GM12891 (cell line): ENCODE measurements around the gene COL19A1.
A peak's percentile ranks its signal among the peaks of the same experiment; 100 is the strongest.

ENCODE experiments used
- DNase-seq: peaks from one replicate; pipeline ENCODE4 v3.0.0; 2011; ENCODE audit warnings: low spot score; ENCODE audit not compliant: insufficient read length
- FAIRE-seq: peaks from 2 replicates; lab custom pipeline; 2011; peaks lifted over from hg19 to GRCh38; lab: Jason Lieb, UNC
- PAX5 ChIP-seq: IDR thresholded peaks from 2 replicates; pipeline ENCODE4 v1.6.1; 2011; ENCODE audit warnings: low read length, moderate library complexity, mild to moderate bottlenecking; ENCODE audit not compliant: insufficient read depth, severe bottlenecking
- POLR2A ChIP-seq: IDR thresholded peaks from 2 replicates; pipeline ENCODE4 v1.6.1; 2011; ENCODE audit warnings: low read depth, low read length, control low read depth
- POLR2AphosphoS5 ChIP-seq: IDR thresholded peaks from 2 replicates; pipeline ENCODE4 v1.6.1; 2011; ENCODE audit warnings: low read depth, low read length, control low read depth
- POU2F2 ChIP-seq: IDR thresholded peaks from 2 replicates; pipeline ENCODE4 v1.6.1; 2011; ENCODE audit warnings: low read depth, mild to moderate bottlenecking, control low read depth, low read length, moderate library complexity
- SPI1 ChIP-seq: IDR thresholded peaks from 2 replicates; pipeline ENCODE4 v1.6.1; 2011; ENCODE audit warnings: low read depth, low read length, control low read depth
- TAF1 ChIP-seq: IDR thresholded peaks from 2 replicates; pipeline ENCODE4 v1.6.1; 2011; ENCODE audit warnings: low read depth, low read length, control low read depth

The COL19A1 gene

GRCh38 chr6:70041411-70041810 is 175.1 kb downstream of the COL19A1 start:
- FAIRE-seq (no peak), DNase-seq (no peak)
- TF ChIP-seq POLR2A (no peak), POLR2AphosphoS5 (no peak), TAF1 (no peak), PAX5 (no peak), SPI1 (no peak), POU2F2 (no peak)

DNA sequence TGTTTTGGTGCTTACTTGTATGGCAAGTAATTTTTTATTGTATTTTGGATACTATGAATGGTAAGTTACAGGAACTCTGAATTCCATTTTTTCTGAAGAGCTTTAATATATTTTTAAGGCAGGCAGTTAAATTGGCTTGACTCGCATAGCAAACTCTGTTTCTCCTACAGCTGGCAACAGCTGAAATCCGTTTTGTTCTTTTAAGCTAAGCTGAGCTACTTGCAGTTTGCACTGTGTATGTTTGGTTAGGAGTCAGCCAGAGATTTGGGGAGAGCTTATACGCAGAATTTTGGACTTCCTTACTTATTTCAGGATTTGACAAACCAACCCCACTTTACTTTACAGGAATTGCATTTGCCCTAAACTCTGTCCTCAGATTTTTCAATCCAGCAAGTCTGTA is 179.1 kb downstream of the COL19A1 start:
- no peak for FAIRE-seq

DNA sequence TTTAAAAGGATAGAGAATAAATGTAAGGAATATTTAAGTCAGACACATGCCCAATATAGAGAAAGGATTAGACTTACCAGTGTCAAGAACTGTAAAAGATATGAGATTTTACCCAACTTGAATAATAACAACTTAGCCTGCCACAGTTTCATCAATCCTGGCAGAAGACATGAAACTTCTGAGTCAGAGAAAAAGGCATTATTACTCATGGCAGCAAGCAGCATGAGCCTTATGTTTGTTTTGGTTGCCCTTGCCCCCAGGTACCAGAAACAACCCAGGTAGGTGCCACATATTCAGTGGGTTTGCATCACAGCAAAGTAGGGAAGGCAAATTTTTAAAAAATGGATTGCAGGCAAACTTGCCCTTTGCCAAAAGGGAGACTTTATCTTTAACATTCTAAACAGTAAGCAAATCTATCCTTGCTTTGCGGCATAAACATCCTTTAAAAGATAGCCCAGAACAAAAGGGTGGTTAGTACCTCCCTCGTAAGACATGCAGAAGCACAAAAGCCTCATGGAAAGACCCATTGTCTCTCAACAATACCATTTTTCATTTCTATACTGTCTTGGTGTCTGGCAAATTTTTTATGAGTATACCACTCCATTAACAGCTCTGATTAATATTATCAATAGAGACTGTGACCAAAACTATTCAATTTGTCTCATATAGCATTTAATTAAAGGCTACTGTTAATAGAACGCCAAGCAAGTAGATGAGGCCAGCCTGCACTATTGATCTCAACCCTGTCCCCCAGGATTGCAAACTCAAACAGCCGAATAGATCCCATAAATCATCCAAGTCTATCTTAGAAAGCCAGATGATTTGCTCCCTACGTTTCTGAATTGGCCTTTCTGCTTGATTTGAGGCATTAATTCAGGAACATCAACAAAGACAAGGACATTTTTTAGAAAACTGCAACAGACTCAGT is 185.1 kb downstream of the COL19A1 start:
- FAIRE-seq (no peak), DNase-seq (no peak)
- TF ChIP-seq POLR2AphosphoS5 = no peak
- no peak for TF ChIP-seq TAF1
- TF ChIP-seq SPI1 = no peak
- TF ChIP-seq POU2F2 = no peak
- no peak for TF ChIP-seq PAX5
- no peak for TF ChIP-seq POLR2A

More for the DNA sequence above, 179.1 kb downstream of the COL19A1 start:
- DNase-seq = no peak
- TF ChIP-seq SPI1 (no peak), POLR2A (no peak), POLR2AphosphoS5 (no peak), PAX5 (no peak), POU2F2 (no peak), TAF1 (no peak)

DNA sequence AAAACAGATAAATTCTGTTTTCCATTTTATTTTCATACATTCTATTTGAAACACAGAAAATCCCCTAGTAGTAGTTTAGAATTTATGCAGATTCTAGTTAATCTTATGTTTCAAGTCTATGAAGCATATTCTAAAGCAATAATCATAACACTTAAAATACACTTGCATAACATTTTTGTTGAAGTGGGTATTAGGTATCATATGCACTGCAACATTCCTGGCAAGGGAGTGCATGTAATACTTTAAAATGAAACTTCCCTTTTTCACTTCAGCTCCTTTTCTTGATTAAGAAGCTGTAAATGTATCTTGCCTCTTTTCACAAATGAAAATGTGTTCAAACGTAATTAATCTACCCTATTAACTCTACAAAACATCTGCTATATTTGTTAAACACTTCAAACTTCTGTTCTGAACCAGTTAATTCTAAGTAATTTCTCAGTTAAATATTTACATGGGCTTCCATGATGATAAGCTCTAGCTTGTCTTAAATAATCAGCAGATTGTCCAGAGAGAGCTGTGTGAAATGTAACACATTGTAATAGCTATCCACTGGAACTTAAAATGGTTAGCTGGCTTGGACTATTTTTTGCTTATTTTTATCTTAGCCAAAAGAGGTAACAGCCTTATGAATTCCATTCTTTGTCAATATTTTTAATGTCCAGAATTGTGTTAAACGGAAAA is 192.8 kb downstream of the COL19A1 start:
- TF ChIP-seq SPI1 = no peak
- FAIRE-seq (peak; percentile 5), DNase-seq (no peak)

DNA sequence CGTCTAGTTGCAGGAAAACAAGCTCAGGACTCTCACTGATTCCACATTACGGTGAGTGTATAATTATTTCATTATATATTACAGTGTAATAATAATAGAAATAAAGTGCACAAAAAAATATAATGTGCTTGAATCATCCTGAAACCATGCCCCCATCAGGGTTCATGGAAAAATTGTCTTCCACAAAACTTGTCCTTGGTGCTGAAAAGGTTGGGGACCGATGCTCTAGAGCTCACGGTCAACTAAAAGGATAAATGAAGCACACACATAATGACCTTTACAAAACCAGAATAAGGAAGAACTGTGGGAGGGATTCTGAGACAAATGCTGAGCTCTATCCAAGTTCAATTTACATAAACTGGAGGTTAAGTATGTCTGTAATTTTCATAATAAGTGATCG is 194.3 kb downstream of the COL19A1 start:
- DNase-seq (no peak), FAIRE-seq (no peak)

DNA sequence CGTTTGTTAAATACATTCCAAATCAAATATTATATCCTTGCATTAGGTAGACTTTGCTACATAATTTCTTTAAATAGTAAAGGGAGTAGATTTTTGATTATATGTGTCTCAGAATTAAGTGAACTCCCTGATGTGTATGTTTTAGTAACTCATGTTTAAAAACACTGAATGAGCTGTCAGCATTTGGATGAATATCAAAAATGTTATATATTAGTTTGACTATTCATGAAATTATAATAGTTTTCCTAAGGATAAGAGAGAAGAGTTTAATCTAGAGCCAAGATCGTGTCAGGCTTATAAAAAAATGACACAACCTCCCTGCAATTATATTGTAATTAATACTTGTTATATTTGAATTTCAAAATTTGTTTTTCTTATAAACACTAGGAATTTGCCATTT is 195.2 kb downstream of the COL19A1 start:
- TF ChIP-seq PAX5 = no peak
- no peak for TF ChIP-seq SPI1
- TF ChIP-seq TAF1 = no peak
- TF ChIP-seq POU2F2 = no peak
- TF ChIP-seq POLR2AphosphoS5 = no peak
- no peak for TF ChIP-seq POLR2A
- DNase-seq (no peak), FAIRE-seq (no peak)

More for the DNA sequence above, 194.3 kb downstream of the COL19A1 start:
- no peak for TF ChIP-seq TAF1

DNA sequence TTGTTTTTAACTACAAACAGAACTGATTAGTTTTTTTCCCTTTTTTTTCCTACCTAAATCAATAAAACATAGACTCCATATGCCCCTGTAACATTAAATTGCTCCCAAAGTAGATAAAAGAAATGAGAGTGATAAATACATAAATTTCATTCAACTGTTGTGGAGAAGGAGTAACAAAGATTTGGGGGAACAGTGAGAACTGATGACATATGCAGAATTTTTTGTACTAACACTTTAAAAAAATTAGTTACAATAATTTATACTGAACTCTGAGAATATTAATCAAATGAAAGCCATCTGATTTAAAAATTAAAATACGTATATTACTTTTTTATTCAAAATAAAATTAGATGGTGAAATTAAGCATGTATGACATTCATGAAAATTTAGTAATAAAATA is 195.7 kb downstream of the COL19A1 start:
- TF ChIP-seq TAF1 (no peak), PAX5 (no peak), POU2F2 (no peak), SPI1 (no peak), POLR2AphosphoS5 (no peak), POLR2A (no peak)
- FAIRE-seq = no peak

DNA sequence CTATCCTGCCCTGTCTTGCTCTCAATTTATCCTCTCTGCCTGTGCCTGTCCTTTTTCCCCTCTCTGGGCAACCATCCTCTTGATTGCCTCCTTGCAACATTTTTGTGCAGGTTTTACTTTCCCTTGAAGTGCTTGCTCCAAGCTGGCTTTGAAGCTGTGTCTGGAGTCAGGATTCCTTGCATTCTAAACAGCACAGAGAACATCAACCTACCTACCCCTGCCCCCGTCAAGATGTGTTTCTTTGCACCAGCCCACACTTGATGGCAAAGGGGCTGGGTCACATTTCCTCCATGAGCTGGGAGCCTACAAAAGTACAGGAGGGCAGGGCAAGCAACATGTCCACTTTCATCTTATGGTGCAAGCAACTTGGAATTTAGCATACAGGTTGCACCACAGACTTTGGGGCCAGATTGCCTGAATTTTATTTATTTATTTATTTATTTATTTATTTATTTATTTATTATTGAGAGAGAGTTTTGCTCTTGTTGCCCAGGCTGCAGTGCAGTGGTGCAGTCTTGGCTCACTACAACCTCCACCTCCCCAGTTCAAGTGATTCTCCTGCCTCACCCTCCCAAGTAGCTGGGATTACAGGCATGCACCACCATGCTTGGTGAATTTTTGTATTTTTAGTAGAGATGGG is 206.3 kb downstream of the COL19A1 start:
- no peak for TF ChIP-seq SPI1
- no peak for TF ChIP-seq POLR2A
- TF ChIP-seq TAF1 = no peak
- TF ChIP-seq POLR2AphosphoS5 = no peak
- no peak for TF ChIP-seq PAX5
- no peak for TF ChIP-seq POU2F2
- DNase-seq = no peak
- FAIRE-seq = no peak

More for the DNA sequence above, 195.7 kb downstream of the COL19A1 start:
- no peak for DNase-seq

GRCh38 chr6:70073637-70074036 is 207.3 kb downstream of the COL19A1 start:
- DNase-seq (no peak), FAIRE-seq (no peak)
- TF ChIP-seq PAX5 = no peak
- no peak for TF ChIP-seq SPI1
- TF ChIP-seq POU2F2 = no peak
- TF ChIP-seq POLR2AphosphoS5 = no peak
- no peak for TF ChIP-seq TAF1
- TF ChIP-seq POLR2A = no peak

DNA sequence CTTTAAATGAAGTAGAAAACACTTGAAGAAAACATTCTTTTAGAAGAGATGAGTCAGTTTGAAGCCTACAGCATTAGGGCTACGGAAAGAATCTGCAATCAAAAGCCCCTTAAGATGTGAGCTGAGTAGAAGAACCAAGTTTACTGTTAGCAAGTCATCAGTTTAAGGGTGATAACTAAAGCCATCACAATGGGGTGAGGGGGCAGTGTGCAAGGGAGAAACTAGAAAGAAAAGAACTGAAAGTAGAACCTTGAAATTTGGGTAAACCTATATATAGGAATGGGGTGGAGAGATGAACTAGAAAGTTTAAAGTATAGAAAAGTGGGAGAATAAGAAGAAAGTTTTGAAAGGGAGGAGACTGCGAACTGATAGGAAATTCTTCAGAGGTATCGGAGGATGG is 212.9 kb downstream of the COL19A1 start:
- TF ChIP-seq POU2F2 (no peak), POLR2A (no peak), SPI1 (no peak), PAX5 (no peak), TAF1 (no peak), POLR2AphosphoS5 (no peak)
- DNase-seq (no peak), FAIRE-seq (no peak)
